ENCODE measurements around the gene MFSD1. TPM values are rescaled to one million over a fixed set of nuclear protein-coding genes. Genes with fewer than 3 reads are reported as not detected.

The MFSD1 gene
- total and polyA plus RNA-seq, 2 of the 8 experiments (the other 6 are each of a cell fraction or from before 2014, with no cell fraction given): 9.3 to 11.5 TPM

- no peak for FAIRE-seq
These were observed 61.4 kb downstream of the MFSD1 start for GRCh38 chr3:158863247-158863646.

More at GRCh38 chr3:158863247-158863646, 61.4 kb downstream of the MFSD1 start:
- no peak overlapping the region for H2BK12ac ChIP-seq (ENCODE audit: low read depth, low read length)
- no peak overlapping the region for H3K9ac ChIP-seq (replicated peaks in 1 of 4; ENCODE audit: extremely low read depth in 1 of 4, low read depth in 3 of 4, low read length in 3 of 4)
- H3K27me3 ChIP-seq (replicated peaks in 1 of 4; ENCODE audit: control insufficient read depth in 3 of 4, extremely low read depth in 1 of 4, insufficient read depth in 3 of 4, low read length in 3 of 4): no peaks in the 10 kb centered on the region
- H3K14ac ChIP-seq (ENCODE audit: insufficient read length): no peak overlapping the region
- H2BK15ac ChIP-seq (ENCODE audit: low read length): no peak overlapping the region
- H3K79me1 ChIP-seq (ENCODE audit: low read depth, low read length): no peaks in the 10 kb centered on the region
- no peak overlapping the region for H4K8ac ChIP-seq (ENCODE audit: extremely low read depth, insufficient read depth, low read length)
- no peak overlapping the region for H4K91ac ChIP-seq (replicated peaks; ENCODE audit: insufficient read length, low read length)
- no peaks in the 10 kb centered on the region for H3K79me2 ChIP-seq (ENCODE audit: control insufficient read depth in 1 of 2, insufficient read depth in 2 of 2, low read length in 2 of 2)
- TF ChIP-seq CEBPB (IDR thresholded peaks at IDR 0.05; ENCODE audit: low read depth, low read length) (no peak), PHF8 (conservative IDR thresholded peaks at IDR 0.05; ENCODE audit: low read depth, low read length) (no peak), ATF2 (IDR thresholded peaks at IDR 0.05; ENCODE audit: low read length) (no peak), RNF2 (IDR thresholded peaks at IDR 0.05; ENCODE audit: borderline replicate concordance, low read depth, low read length, missing control alignments, poor library complexity, severe bottlenecking) (no peak), TCF12 (IDR thresholded peaks at IDR 0.05; ENCODE audit: low read depth, low read length) (no peak), CTCF (IDR thresholded peaks at IDR 0.05; ENCODE audit: control extremely low read depth in 1 of 3, insufficient read depth in 1 of 3, low read depth in 1 of 3, low read length in 3 of 3) (no peak), ATF3 (IDR thresholded peaks at IDR 0.05; ENCODE audit: insufficient read depth, low read depth, low read length) (no peak), TAF1 (IDR thresholded peaks at IDR 0.05; ENCODE audit: low read depth, low read length) (no peak), YY1 (IDR thresholded peaks at IDR 0.05; ENCODE audit: low read depth, low read length) (no peak)
- no peak overlapping the region for H3K4me2 ChIP-seq (ENCODE audit: insufficient read depth in 1 of 2, low read depth in 2 of 2, low read length in 2 of 2)
- no peak overlapping the region for H4K5ac ChIP-seq (ENCODE audit: insufficient read length, low read depth, low read length)
- no peaks in the 10 kb centered on the region for H3K9me3 ChIP-seq (ENCODE audit: insufficient read depth in 2 of 2, low read depth in 1 of 2, low read length in 1 of 2)
- no peak overlapping the region for H2BK20ac ChIP-seq (ENCODE audit: low read length)
- no peak for DNase-seq (ENCODE audit: low read depth in 1 of 2, low spot score in 2 of 2)
- 87% methylated on average over 2 of the region's 2 CpGs; no CpG with 5 or more reads in 1 of the 2 experiments for WGBS, 2 experiments (ENCODE audit: extremely low coverage in 1 of 2, insufficient coverage in 1 of 2, insufficient read length in 1 of 2, insufficient replicate concordance in 2 of 2, low coverage in 1 of 2, low lambda C conversion rate in 2 of 2, missing lambda C conversion rate in 1 of 2)
- no peaks in the 10 kb centered on the region for H3K36me3 ChIP-seq (ENCODE audit: control insufficient read depth in 2 of 4, insufficient read depth in 4 of 4, low read length in 3 of 4)
- ChIA-PET CTCF (ENCODE audit: partially characterized antibody) (interaction anchor here (0.8 to 2.1 kb wide), 7 partner anchors 10 to 399 kb away, joined by 3 to 16 read pairs (median 3); no protein-coding TSS in a partner anchor), POLR2A (ENCODE audit: partially characterized antibody) (no interaction called here)
- no peak overlapping the region for H3K27ac ChIP-seq (ENCODE audit: low read depth, low read length)
- H3K4ac ChIP-seq (replicated peaks; ENCODE audit: insufficient read length, low read depth, low read length): no peak overlapping the region
- no peak overlapping the region for H2AFZ ChIP-seq (ENCODE audit: low read length)
- no peak overlapping the region for H3K18ac ChIP-seq (ENCODE audit: extremely low read depth, low read length)
- H3K23me2 ChIP-seq (ENCODE audit: low read depth, low read length): no peaks in the 10 kb centered on the region
- H2AK5ac ChIP-seq (ENCODE audit: low read depth, low read length): no peak overlapping the region
- no peaks in the 10 kb centered on the region for H3K4me1 ChIP-seq (replicated peaks in 1 of 4; ENCODE audit: control insufficient read depth in 3 of 4, insufficient read depth in 4 of 4, low read length in 3 of 4)
- no peaks in the 10 kb centered on the region for H4K20me1 ChIP-seq (replicated peaks in 1 of 2; ENCODE audit: control insufficient read depth in 1 of 2, insufficient read depth in 2 of 2, low read length in 2 of 2)
- H2BK120ac ChIP-seq (replicated peaks; ENCODE audit: low read depth, low read length): no peak overlapping the region
- no peak overlapping the region for H3K23ac ChIP-seq (ENCODE audit: insufficient read length)
- H3K56ac ChIP-seq (replicated peaks; ENCODE audit: insufficient read length, low read depth, low read length): no peak overlapping the region
- no peak overlapping the region for H3K4me3 ChIP-seq (ENCODE audit: extremely low read depth in 1 of 4, insufficient read depth in 2 of 4, low read depth in 3 of 4, low read length in 4 of 4)
- H2BK5ac ChIP-seq (ENCODE audit: low read depth, low read length): no peak overlapping the region

All from H1 (cell line).